K562 treated with DMSO at 1 percent for 4 hours (cell line): Measurements from ENCODE around the gene KIAA0930. TPM values are rescaled to one million over a fixed set of nuclear protein-coding genes. Genes with fewer than 3 reads are reported as not detected.

Source experiments
- total RNA-seq: library from RNA; unstranded; fragments of 300-600 nt; gene quantifications from 2 replicates; pipeline ENCODE4 v1.2.3, GENCODE V29; 2022; ENCODE audit not compliant: insufficient read depth

The KIAA0930 gene
- 3.7 and 6.5 TPM in 2 replicates for total RNA-seq

GRCh38 chr22:45240810-45241631, at the start of gene KIAA0930:
TSS of gene KIAA0930 (minus strand) at chr22:45240894. CDS start at chr22:45240703, 191 bp downstream.

GRCh38 chr22:45284705-45285262, 44.1 kb upstream of the KIAA0930 start, which contains the start of gene UPK3A:
TSS of gene UPK3A (plus strand) at chr22:45284949. CDS start at chr22:45285014, 65 bp downstream.

GRCh38 chr22:45163451-45164269, 77.0 kb downstream of the KIAA0930 start, which contains the start of gene NUP50:
TSS of gene NUP50 (plus strand) at chr22:45163925. CDS start at chr22:45168178, 4,253 bp downstream.

Other genes starting within 250 kb of the KIAA0930 start
- gene PHF21B, start 230.9 kb downstream of the KIAA0930 start, total RNA-seq, result not detected in 2 replicates
- 34.2 and 59.9 TPM in 2 replicates for gene NUP50, start 77.0 kb downstream of the KIAA0930 start, total RNA-seq
- gene UPK3A, start 44.1 kb upstream of the KIAA0930 start, total RNA-seq, result not detected in 2 replicates
- 45.9 and 70.6 TPM in 2 replicates for gene FAM118A, start 69.0 kb upstream of the KIAA0930 start, total RNA-seq
- gene SMC1B, start 172.7 kb upstream of the KIAA0930 start, total RNA-seq, result not detected in 2 replicates
- gene RIBC2, start 172.8 kb upstream of the KIAA0930 start, total RNA-seq, result not detected in 2 replicates